Measurements from ENCODE around the gene MED4.

The MED4 gene

GRCh38 chr13:48028066-48028465 lies 66.8 kb downstream of the MED4 start:
- no peak for DNase-seq
